Measurements from ENCODE around the gene CCDC186. TPM values are rescaled to one million over a fixed set of nuclear protein-coding genes. Genes with fewer than 3 reads are reported as not detected.

CCDC186 gene
- total RNA-seq, 1 donor from 2014 or later = 22.9 TPM

DNA sequence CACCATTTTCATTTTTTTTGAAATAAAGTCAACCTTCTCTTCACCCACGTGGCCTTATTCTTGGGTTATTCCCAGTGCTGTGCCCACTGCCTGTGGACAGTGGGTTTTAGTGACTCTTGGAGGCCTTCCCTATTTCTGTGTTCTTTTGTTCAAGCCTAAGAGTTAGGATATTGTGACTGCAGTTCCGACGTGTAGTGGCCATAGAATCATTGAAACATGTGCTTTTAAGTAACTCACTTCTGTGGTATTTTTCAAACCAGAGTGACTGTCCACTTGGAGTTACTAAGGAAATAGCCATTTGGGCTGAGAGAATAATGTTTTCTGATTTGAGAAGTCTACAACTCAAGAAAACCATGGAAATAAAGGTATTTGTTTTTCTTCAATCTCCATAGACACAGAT, 28.8 kb upstream of the CCDC186 start:
- Mint-ChIP-seq H3K27ac (no peak overlapping the region), H3K4me3 (no peak overlapping the region), H3K9me3 (no peaks in the 10 kb centered on the region), H3K36me3 (no peaks in the 10 kb centered on the region), H3K27me3 (ENCODE audit: insufficient read depth, low read depth) (peaks cover 5% of the 10 kb centered on the region), H3K4me1 (no peaks in the 10 kb centered on the region)
- no peak for TF ChIP-seq EZH2 (IDR thresholded peaks at IDR 0.05)
- DNase-seq (ENCODE audit: low spot score) = no peak
- no peak overlapping the region for H3K4me3 ChIP-seq
- H3K36me3 ChIP-seq = no peaks in the 10 kb centered on the region
- H3F3A ChIP-seq (ENCODE audit: low read depth) = no peaks in the 10 kb centered on the region
- peaks cover under 1% of the 10 kb centered on the region for H3K4me1 ChIP-seq
- peak overlapping the region; percentile 17 for H2AFZ ChIP-seq (replicated peaks)
- no peaks in the 10 kb centered on the region for H3K9me3 ChIP-seq (ENCODE audit: low read depth)
- H4K20me1 ChIP-seq (ENCODE audit: low read depth) = no peaks in the 10 kb centered on the region
- no peak overlapping the region for H3K27ac ChIP-seq
- no peaks in the 10 kb centered on the region for H3K27me3 ChIP-seq
- no peak overlapping the region for H3K9ac ChIP-seq
- H3K4me2 ChIP-seq = no peak overlapping the region
- no peaks in the 10 kb centered on the region for H3K79me2 ChIP-seq (ENCODE audit: low read depth)

DNA sequence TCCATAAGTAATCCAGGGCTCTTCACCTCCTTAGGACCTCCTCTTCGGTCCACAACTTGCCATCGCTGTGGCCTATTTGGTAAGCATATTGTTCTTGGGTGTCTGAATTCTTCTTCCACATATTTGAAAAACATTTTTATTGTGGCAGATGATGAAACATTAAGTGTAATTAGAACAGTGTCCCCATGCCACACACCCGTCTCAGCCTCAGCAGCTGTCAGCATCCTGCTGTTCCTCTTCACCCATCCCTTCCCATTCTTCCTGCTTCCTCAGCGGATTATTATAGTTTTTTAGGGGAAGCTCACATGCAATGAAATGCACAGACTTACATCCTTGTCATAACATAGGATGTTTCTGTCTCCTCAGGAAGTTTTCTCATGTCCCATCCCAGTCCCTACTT, 25.2 kb upstream of the CCDC186 start:
- H2AFZ ChIP-seq (replicated peaks) = no peak overlapping the region
- no peak for TF ChIP-seq EZH2phosphoT487 (IDR thresholded peaks at IDR 0.05)
- TF ChIP-seq, protein P1, sequence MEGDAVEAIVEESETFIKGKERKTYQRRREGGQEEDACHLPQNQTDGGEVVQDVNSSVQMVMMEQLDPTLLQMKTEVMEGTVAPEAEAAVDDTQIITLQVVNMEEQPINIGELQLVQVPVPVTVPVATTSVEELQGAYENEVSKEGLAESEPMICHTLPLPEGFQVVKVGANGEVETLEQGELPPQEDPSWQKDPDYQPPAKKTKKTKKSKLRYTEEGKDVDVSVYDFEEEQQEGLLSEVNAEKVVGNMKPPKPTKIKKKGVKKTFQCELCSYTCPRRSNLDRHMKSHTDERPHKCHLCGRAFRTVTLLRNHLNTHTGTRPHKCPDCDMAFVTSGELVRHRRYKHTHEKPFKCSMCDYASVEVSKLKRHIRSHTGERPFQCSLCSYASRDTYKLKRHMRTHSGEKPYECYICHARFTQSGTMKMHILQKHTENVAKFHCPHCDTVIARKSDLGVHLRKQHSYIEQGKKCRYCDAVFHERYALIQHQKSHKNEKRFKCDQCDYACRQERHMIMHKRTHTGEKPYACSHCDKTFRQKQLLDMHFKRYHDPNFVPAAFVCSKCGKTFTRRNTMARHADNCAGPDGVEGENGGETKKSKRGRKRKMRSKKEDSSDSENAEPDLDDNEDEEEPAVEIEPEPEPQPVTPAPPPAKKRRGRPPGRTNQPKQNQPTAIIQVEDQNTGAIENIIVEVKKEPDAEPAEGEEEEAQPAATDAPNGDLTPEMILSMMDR (IDR thresholded peaks at IDR 0.05) = no peak
- no peak for TF ChIP-seq EZH2 (IDR thresholded peaks at IDR 0.05)
- H3K9me3 ChIP-seq (ENCODE audit: low read depth) = no peaks in the 10 kb centered on the region
- no peaks in the 10 kb centered on the region for H4K20me1 ChIP-seq (ENCODE audit: low read depth)
- Mint-ChIP-seq H3K4me3 (no peak overlapping the region), H3K4me1 (no peaks in the 10 kb centered on the region), H3K36me3 (no peaks in the 10 kb centered on the region), H3K27me3 (ENCODE audit: insufficient read depth, low read depth) (peaks cover 7% of the 10 kb centered on the region), H3K9me3 (no peaks in the 10 kb centered on the region), H3K27ac (no peak overlapping the region)
- H3K27ac ChIP-seq = no peak overlapping the region
- no peak overlapping the region for H3K4me3 ChIP-seq
- no peaks in the 10 kb centered on the region for H3K36me3 ChIP-seq
- H3K79me2 ChIP-seq (ENCODE audit: low read depth) = no peaks in the 10 kb centered on the region
- no peaks in the 10 kb centered on the region for H3K4me1 ChIP-seq
- no peak for DNase-seq (ENCODE audit: low spot score)
- H3K4me2 ChIP-seq = no peak overlapping the region
- H3K27me3 ChIP-seq = no peaks in the 10 kb centered on the region
- H3F3A ChIP-seq (ENCODE audit: low read depth) = no peaks in the 10 kb centered on the region
- no peak overlapping the region for H3K9ac ChIP-seq

DNA sequence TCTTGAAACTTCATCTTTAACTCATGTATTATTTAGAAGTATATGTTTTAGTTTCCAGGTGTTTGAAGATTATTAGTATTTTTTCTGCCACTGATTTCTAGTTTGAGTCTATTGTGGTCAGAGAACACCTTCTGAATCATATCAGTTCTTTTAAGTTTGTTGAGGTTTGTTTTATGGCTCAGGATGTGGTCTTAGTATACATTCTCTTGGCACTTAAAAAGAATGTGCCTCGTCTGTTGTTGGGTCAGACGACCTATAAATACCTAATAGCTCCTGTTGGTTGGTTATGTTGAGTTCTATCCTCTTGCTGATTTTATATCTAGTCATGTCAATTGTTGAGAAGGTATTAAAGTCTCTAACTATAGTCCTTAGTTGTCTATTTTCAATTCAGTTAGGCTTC, 21.1 kb upstream of the CCDC186 start:
- no peak overlapping the region for H3K4me3 ChIP-seq
- H3K9me3 ChIP-seq (ENCODE audit: low read depth) = no peaks in the 10 kb centered on the region
- no peak overlapping the region for H2AFZ ChIP-seq (replicated peaks)
- H3K27ac ChIP-seq = no peak overlapping the region
- H3K79me2 ChIP-seq (ENCODE audit: low read depth) = no peaks in the 10 kb centered on the region
- H3F3A ChIP-seq (ENCODE audit: low read depth) = no peaks in the 10 kb centered on the region
- H3K36me3 ChIP-seq = no peaks in the 10 kb centered on the region
- Mint-ChIP-seq H3K9me3 (no peaks in the 10 kb centered on the region), H3K27me3 (ENCODE audit: insufficient read depth, low read depth) (peaks cover 7% of the 10 kb centered on the region), H3K4me1 (no peaks in the 10 kb centered on the region), H3K27ac (no peak overlapping the region), H3K36me3 (no peaks in the 10 kb centered on the region), H3K4me3 (no peak overlapping the region)
- no peaks in the 10 kb centered on the region for H3K4me1 ChIP-seq
- no peaks in the 10 kb centered on the region for H3K27me3 ChIP-seq
- no peak for TF ChIP-seq EZH2phosphoT487 (IDR thresholded peaks at IDR 0.05)
- TF ChIP-seq, protein P1 (IDR thresholded peaks at IDR 0.05) = no peak
- no peak for TF ChIP-seq EZH2 (IDR thresholded peaks at IDR 0.05)
- DNase-seq (ENCODE audit: low spot score) = no peak
- H4K20me1 ChIP-seq (ENCODE audit: low read depth) = no peaks in the 10 kb centered on the region
- H3K9ac ChIP-seq = no peak overlapping the region
- no peak overlapping the region for H3K4me2 ChIP-seq

DNA sequence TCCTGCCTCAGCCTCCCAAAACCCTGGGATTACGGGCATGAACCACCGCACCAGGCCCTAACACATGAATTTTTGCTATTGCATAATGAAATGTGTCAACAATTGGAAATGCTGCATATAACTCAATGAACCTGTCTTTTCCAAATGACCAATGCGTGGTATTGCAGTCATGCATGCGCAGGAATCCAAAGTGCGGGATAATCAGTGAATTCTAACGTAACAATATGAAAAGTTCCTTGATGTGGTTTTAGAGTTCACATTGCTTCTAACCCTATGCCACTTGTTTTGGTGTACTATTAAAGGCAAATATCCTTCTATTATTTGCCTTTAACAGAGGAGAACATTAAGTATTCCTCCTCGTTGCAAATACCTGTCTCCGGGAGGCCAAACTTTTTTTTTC, 15.7 kb upstream of the CCDC186 start:
- Histone ChIP-seq H3K27ac (no peak overlapping the region), H2AFZ (replicated peaks) (no peak overlapping the region)

More for the DNA sequence above, 15.7 kb upstream of the CCDC186 start:
- no peak overlapping the region for H3K27ac Mint-ChIP-seq
- Histone ChIP-seq H3K4me1 (no peaks in the 10 kb centered on the region), H3K4me2 (no peak overlapping the region), H3K9ac (no peak overlapping the region), H3K27me3 (no peaks in the 10 kb centered on the region), H3K79me2 (ENCODE audit: low read depth) (no peaks in the 10 kb centered on the region), H4K20me1 (ENCODE audit: low read depth) (no peaks in the 10 kb centered on the region), H3K4me3 (no peak overlapping the region), H3K9me3 (ENCODE audit: low read depth) (no peaks in the 10 kb centered on the region), H3K36me3 (no peaks in the 10 kb centered on the region), H3F3A (ENCODE audit: low read depth) (no peaks in the 10 kb centered on the region)
- no peaks in the 10 kb centered on the region for H3K4me1 Mint-ChIP-seq
- no peaks in the 10 kb centered on the region for H3K36me3 Mint-ChIP-seq
- H3K27me3 Mint-ChIP-seq (ENCODE audit: insufficient read depth, low read depth) = peaks cover 4% of the 10 kb centered on the region
- DNase-seq (ENCODE audit: low spot score) = no peak
- TF ChIP-seq, protein P1 (IDR thresholded peaks at IDR 0.05) = no peak
- TF ChIP-seq EZH2 (IDR thresholded peaks at IDR 0.05) (no peak), EZH2phosphoT487 (IDR thresholded peaks at IDR 0.05) (no peak)
- peaks cover 2% of the 10 kb centered on the region for H3K9me3 Mint-ChIP-seq
- H3K4me3 Mint-ChIP-seq = no peak overlapping the region
